Measurements from ENCODE around the gene CACNB2. TPM values are rescaled to one million over a fixed set of nuclear protein-coding genes. Genes with fewer than 3 reads are reported as not detected.
A peak's percentile ranks its signal among the peaks of the same experiment; 100 is the strongest.

The CACNB2 gene
- total and polyA plus RNA-seq, 4 donors: 0.38 to 3.1 (median 0.83) TPM

DNA sequence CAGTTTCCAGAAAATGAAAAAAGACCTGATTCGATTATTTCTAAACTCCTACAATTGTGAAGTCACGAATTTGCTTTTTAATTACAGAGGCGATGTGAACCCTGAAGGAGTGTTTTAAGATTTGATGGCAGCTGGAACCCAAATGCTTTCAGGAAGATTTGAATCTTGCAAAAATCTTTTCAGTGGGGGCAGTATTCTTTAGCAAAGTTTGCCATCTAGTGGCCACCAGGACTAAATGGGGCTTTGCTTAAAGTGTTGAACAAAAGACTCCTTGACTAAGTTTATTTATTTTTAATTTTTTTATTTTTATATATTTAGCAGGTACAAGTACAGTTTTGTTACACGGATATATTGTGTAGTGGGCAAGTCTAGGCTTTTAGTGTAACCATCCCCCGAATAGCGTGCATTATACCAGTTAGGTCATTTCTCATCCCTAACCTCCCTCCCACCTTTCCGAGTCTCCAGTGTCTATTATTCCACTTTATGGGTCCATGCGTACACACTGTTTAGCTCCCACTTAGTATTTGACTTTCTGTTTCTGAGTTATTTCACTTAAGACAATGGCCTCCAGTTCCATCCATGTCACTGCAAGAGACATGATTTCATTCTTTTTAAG is 98.8 kb downstream of the CACNB2 start:
- Histone ChIP-seq H3K4me3 (ENCODE audit: low read depth in 1 of 3, low read length in 3 of 3) (no peak overlapping the region), H3K27ac (ENCODE audit: low read depth in 1 of 2, low read length in 2 of 2) (no peak overlapping the region), H3K27me3 (ENCODE audit: control insufficient read depth in 4 of 4, insufficient read depth in 4 of 4, low read length in 3 of 4) (no peaks in the 10 kb centered on the region), H3K36me3 (ENCODE audit: control insufficient read depth in 4 of 4, insufficient read depth in 3 of 4, low read depth in 1 of 4, low read length in 3 of 4) (no peaks in the 10 kb centered on the region), H3K9me3 (ENCODE audit: control insufficient read depth in 4 of 4, low read length in 3 of 4) (no peaks in the 10 kb centered on the region), H3K4me1 (ENCODE audit: control insufficient read depth in 4 of 4, insufficient read depth in 4 of 4, low read length in 3 of 4) (peaks cover 0 to 2% (median 0%) of the 10 kb centered on the region in 4 donors), H3K9ac (ENCODE audit: low read depth in 1 of 2, low read length in 2 of 2) (no peak overlapping the region)
- DNase-seq (ENCODE audit: low spot score): no peak
- TF ChIP-seq MAX (IDR thresholded peaks at IDR 0.05) (no peak), RAD21 (IDR thresholded peaks at IDR 0.05) (peak; percentile 82 to 83), CTCF (IDR thresholded peaks at IDR 0.05; ENCODE audit: low read depth, low read length, missing input control) (peak; percentile 52)
- WGBS: 51% methylated on average over 8 of the region's 8 CpGs

GRCh38 chr10:18240185-18240882 is 100.1 kb downstream of the CACNB2 start:
- H3K27ac ChIP-seq (ENCODE audit: low read depth in 1 of 2, low read length in 2 of 2): no peak overlapping the region
- H3K4me3 ChIP-seq (ENCODE audit: low read depth in 1 of 3, low read length in 3 of 3): no peak overlapping the region

More at GRCh38 chr10:18240185-18240882, 100.1 kb downstream of the CACNB2 start:
- Histone ChIP-seq H3K4me1 (ENCODE audit: control insufficient read depth in 4 of 4, insufficient read depth in 4 of 4, low read length in 3 of 4) (no peaks in the 10 kb centered on the region), H3K27me3 (ENCODE audit: control insufficient read depth in 4 of 4, insufficient read depth in 4 of 4, low read length in 3 of 4) (no peaks in the 10 kb centered on the region), H3K36me3 (ENCODE audit: control insufficient read depth in 4 of 4, insufficient read depth in 3 of 4, low read depth in 1 of 4, low read length in 3 of 4) (no peaks in the 10 kb centered on the region), H3K9me3 (ENCODE audit: control insufficient read depth in 4 of 4, low read length in 3 of 4) (no peaks in the 10 kb centered on the region), H3K9ac (ENCODE audit: low read depth in 1 of 2, low read length in 2 of 2) (no peak overlapping the region)
- TF ChIP-seq SP1 (IDR thresholded peaks at IDR 0.05) (no peak), TAF1 (conservative IDR thresholded peaks at IDR 0.05) (no peak), REST (IDR thresholded peaks at IDR 0.05) (no peak), HNF4G (IDR thresholded peaks at IDR 0.05) (no peak), NR2F2 (IDR thresholded peaks at IDR 0.05) (no peak), FOXA2 (IDR thresholded peaks at IDR 0.05) (no peak), GABPA (IDR thresholded peaks at IDR 0.05 in 1 of 2, conservative IDR thresholded peaks at IDR 0.05 in 1 of 2) (no peak), RXRA (IDR thresholded peaks at IDR 0.05) (no peak), EGR1 (IDR thresholded peaks at IDR 0.05; ENCODE audit: low read depth in 2 of 2) (no peak), ATF3 (IDR thresholded peaks at IDR 0.05) (no peak), RAD21 (IDR thresholded peaks at IDR 0.05) (no peak), MAX (IDR thresholded peaks at IDR 0.05) (no peak), CTCF (IDR thresholded peaks at IDR 0.05; ENCODE audit: low read depth, low read length, missing input control) (no peak), ZBTB33 (IDR thresholded peaks at IDR 0.05) (no peak), YY1 (IDR thresholded peaks at IDR 0.05) (no peak), FOXA1 (IDR thresholded peaks at IDR 0.05) (no peak), HNF4A (conservative IDR thresholded peaks at IDR 0.05) (no peak)
- DNase-seq (ENCODE audit: low spot score): no peak
- 75% methylated on average over 12 of the region's 12 CpGs for WGBS

Measured in liver (tissue), 9 donors.